GM21360 (cell line): ENCODE results near the gene H1-8.
"Not testable (repeated sequence)": the region's sequence is repeated elsewhere in the genome, so short reads cannot be mapped to it uniquely, and the experiment has no call there.

Source experiments
- ATAC-seq: cut with Tn5 transposase; IDR thresholded peaks from one replicate; pipeline ENCODE4 v1.9.1; 2021; ENCODE audit warnings: mild to moderate bottlenecking, moderate library complexity; ENCODE audit not compliant: unreplicated experiment

Gene H1-8

GRCh38 chr3:129531699-129532098, 11.3 kb upstream of the H1-8 start:
- no peak for ATAC-seq

- no peak for ATAC-seq
Observed at GRCh38 chr3:129532261-129532660, 10.7 kb upstream of the H1-8 start.

- ATAC-seq = no peak
Observed at GRCh38 chr3:129533406-129533805, 9.6 kb upstream of the H1-8 start.

GRCh38 chr3:129534428-129535027, 8.4 kb upstream of the H1-8 start:
- no peak for ATAC-seq

- ATAC-seq = no peak
Observed at GRCh38 chr3:129535075-129535474, 7.9 kb upstream of the H1-8 start.

- ATAC-seq = no peak
Observed at GRCh38 chr3:129536374-129536667, 6.7 kb upstream of the H1-8 start.

GRCh38 chr3:129536804-129537203, 6.2 kb upstream of the H1-8 start:
- no peak for ATAC-seq

- ATAC-seq = no peak
Observed at GRCh38 chr3:129539206-129539605, 3.8 kb upstream of the H1-8 start.

GRCh38 chr3:129540776-129541516, 2.0 kb upstream of the H1-8 start:
- no peak for ATAC-seq

GRCh38 chr3:129542747-129543146, 228 bp upstream of the H1-8 start:
- no peak for ATAC-seq

GRCh38 chr3:129543999-129544398, 1.0 kb downstream of the H1-8 start:
- ATAC-seq = no peak

- not testable (repeated sequence) for ATAC-seq
Observed at GRCh38 chr3:129545951-129546350, 3.0 kb downstream of the H1-8 start.

GRCh38 chr3:129547241-129547640, 4.3 kb downstream of the H1-8 start:
- ATAC-seq = no peak

GRCh38 chr3:129548104-129548965, 5.4 kb downstream of the H1-8 start:
- ATAC-seq = no peak

GRCh38 chr3:129549006-129549800, 6.2 kb downstream of the H1-8 start:
- no peak for ATAC-seq

GRCh38 chr3:129549805-129550204, 6.8 kb downstream of the H1-8 start:
- no peak for ATAC-seq

- ATAC-seq = no peak
Observed at GRCh38 chr3:129552287-129553050, 9.5 kb downstream of the H1-8 start.

GRCh38 chr3:129553171-129553570, 10.2 kb downstream of the H1-8 start:
- no peak for ATAC-seq

- ATAC-seq = no peak
Observed at GRCh38 chr3:129553719-129554118, 10.7 kb downstream of the H1-8 start.

GRCh38 chr3:129554356-129555152, 11.6 kb downstream of the H1-8 start:
- no peak for ATAC-seq
